Activated gamma-delta T cell treated with Interleukin-2 at 50 U/mL for 16 hours (primary cell): ENCODE results near the gene S1PR4.
"Not testable (repeated sequence)": the region's sequence is repeated elsewhere in the genome, so short reads cannot be mapped to it uniquely, and the experiment has no call there.

Experiments
- DNase-seq: peaks from one replicate; pipeline ENCODE4 v3.0.0-alpha.2; 2020

The S1PR4 gene

GRCh38 chr19:3153286-3154230 lies 25.0 kb upstream of the S1PR4 start:
- DNase-seq, result no peak

GRCh38 chr19:3154447-3154846 lies 24.1 kb upstream of the S1PR4 start:
- DNase-seq, result not testable (repeated sequence)

- peak; percentile 66 for DNase-seq
Measured at GRCh38 chr19:3154957-3155736, 23.4 kb upstream of the S1PR4 start.

GRCh38 chr19:3157096-3157845 lies 21.3 kb upstream of the S1PR4 start:
- no peak for DNase-seq

- DNase-seq, result no peak
Measured at GRCh38 chr19:3159565-3159964, 19.0 kb upstream of the S1PR4 start.

- DNase-seq, result no peak
Measured at GRCh38 chr19:3160219-3160618, 18.4 kb upstream of the S1PR4 start.

- no peak for DNase-seq
Measured at GRCh38 chr19:3161453-3161852, 17.1 kb upstream of the S1PR4 start.

- DNase-seq, result no peak
Measured at GRCh38 chr19:3162418-3163229, 15.9 kb upstream of the S1PR4 start.

- peak; percentile 72 for DNase-seq
Measured at GRCh38 chr19:3163230-3163886, 15.2 kb upstream of the S1PR4 start.

- DNase-seq, result no peak
Measured at GRCh38 chr19:3163943-3164342, 14.6 kb upstream of the S1PR4 start.

- no peak for DNase-seq
Measured at GRCh38 chr19:3167533-3168272, 10.9 kb upstream of the S1PR4 start.

- no peak for DNase-seq
Measured at GRCh38 chr19:3171894-3172672, 6.5 kb upstream of the S1PR4 start.

- not testable (repeated sequence) for DNase-seq
Measured at GRCh38 chr19:3172673-3173000, 5.9 kb upstream of the S1PR4 start.

GRCh38 chr19:3175781-3176714 lies 2.5 kb upstream of the S1PR4 start:
- DNase-seq, result no peak

GRCh38 chr19:3176715-3177501 lies 1.7 kb upstream of the S1PR4 start:
- DNase-seq, result peak; percentile 78

- DNase-seq, result no peak
Measured at GRCh38 chr19:3178973-3179738, 587 bp downstream of the S1PR4 start.

- DNase-seq, result no peak
Measured at GRCh38 chr19:3179739-3180293, 1.2 kb downstream of the S1PR4 start.
